HUES48 (cell line): ENCODE results near the gene AP1S2.

Source experiments
- H3K27ac ChIP-seq: one replicate; pipeline ENCODE4 v1.7.0; 2013; ENCODE audit warnings: low read depth, low read length, inconsistent platforms
- H3K27me3 ChIP-seq: 2 replicates; pipeline ENCODE4 v1.6.1; 2013; ENCODE audit warnings: mild to moderate bottlenecking, low read length; ENCODE audit not compliant: control insufficient read depth, insufficient read depth
- H3K36me3 ChIP-seq: 2 replicates; pipeline ENCODE4 v1.6.1; 2013; ENCODE audit warnings: low read length; ENCODE audit not compliant: control insufficient read depth, insufficient read depth
- H3K4me1 ChIP-seq: 2 replicates; pipeline ENCODE4 v1.6.1; 2013; ENCODE audit warnings: mild to moderate bottlenecking, low read length; ENCODE audit not compliant: control insufficient read depth, insufficient read depth
- H3K4me3 ChIP-seq: 2 replicates; pipeline ENCODE4 v1.5.1; 2013; ENCODE audit warnings: mild to moderate bottlenecking, low read depth, low read length
- H3K9ac ChIP-seq: 2 replicates; pipeline ENCODE4 v1.6.1; 2013; ENCODE audit warnings: mild to moderate bottlenecking, low read depth, low read length, moderate library complexity
- H3K9me3 ChIP-seq: 2 replicates; pipeline ENCODE4 v1.6.1; 2013; ENCODE audit warnings: low read length; ENCODE audit not compliant: control insufficient read depth, insufficient read depth

AP1S2 gene

GRCh38 chrX:15812192-15812938, 42.2 kb downstream of the AP1S2 start:
- Histone ChIP-seq H3K27ac (no peak overlapping the region), H3K27me3 (no peaks in the 10 kb centered on the region), H3K36me3 (peaks cover 79% of the 10 kb centered on the region), H3K4me1 (peaks cover 19% of the 10 kb centered on the region), H3K4me3 (no peak overlapping the region), H3K9me3 (no peaks in the 10 kb centered on the region), H3K9ac (no peak overlapping the region)

DNA sequence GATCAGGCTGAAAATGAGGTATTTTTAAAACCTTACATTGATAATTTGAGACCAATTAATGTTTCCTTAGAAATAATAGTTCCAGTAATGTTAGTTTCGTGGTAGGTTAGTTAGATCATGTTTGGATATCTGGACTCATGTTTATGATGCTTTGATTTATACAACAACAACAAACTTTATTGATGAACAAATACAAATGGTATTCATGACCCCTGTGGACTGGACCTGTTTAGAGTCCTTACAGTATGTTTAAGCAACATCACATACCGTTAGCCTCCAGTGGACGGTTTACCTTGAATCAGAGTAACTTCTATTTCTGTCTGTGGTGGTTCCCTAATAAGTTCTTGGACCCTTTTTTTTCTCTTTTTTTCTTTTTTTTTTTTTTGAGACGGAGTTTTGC, 46.4 kb downstream of the AP1S2 start:
- Histone ChIP-seq H3K27ac (no peak overlapping the region), H3K9ac (no peak overlapping the region), H3K36me3 (peaks cover 76% of the 10 kb centered on the region), H3K4me3 (no peak overlapping the region), H3K4me1 (no peaks in the 10 kb centered on the region), H3K9me3 (no peaks in the 10 kb centered on the region), H3K27me3 (no peaks in the 10 kb centered on the region)

GRCh38 chrX:15804563-15804962, 50.0 kb downstream of the AP1S2 start:
- Histone ChIP-seq H3K9ac (no peak overlapping the region), H3K4me3 (no peak overlapping the region), H3K9me3 (no peaks in the 10 kb centered on the region), H3K36me3 (peaks cover 69% of the 10 kb centered on the region), H3K4me1 (no peaks in the 10 kb centered on the region), H3K27ac (no peak overlapping the region), H3K27me3 (no peaks in the 10 kb centered on the region)

GRCh38 chrX:15797707-15798106, 56.9 kb downstream of the AP1S2 start:
- H3K27me3 ChIP-seq = no peaks in the 10 kb centered on the region
- no peak overlapping the region for H3K9ac ChIP-seq
- H3K4me1 ChIP-seq = no peaks in the 10 kb centered on the region
- peaks cover 56% of the 10 kb centered on the region for H3K36me3 ChIP-seq
- H3K4me3 ChIP-seq = no peak overlapping the region
- no peaks in the 10 kb centered on the region for H3K9me3 ChIP-seq
- H3K27ac ChIP-seq = no peak overlapping the region

GRCh38 chrX:15790769-15791290, 63.8 kb downstream of the AP1S2 start:
- H3K4me3 ChIP-seq = peak overlapping the region; percentile 82
- H3K27ac ChIP-seq = peak overlapping the region; percentile 67
- H3K36me3 ChIP-seq = peaks cover 26% of the 10 kb centered on the region
- H3K9ac ChIP-seq = peak overlapping the region; percentile 47
- no peaks in the 10 kb centered on the region for H3K9me3 ChIP-seq
- peaks cover 11% of the 10 kb centered on the region for H3K4me1 ChIP-seq
- H3K27me3 ChIP-seq = no peaks in the 10 kb centered on the region

DNA sequence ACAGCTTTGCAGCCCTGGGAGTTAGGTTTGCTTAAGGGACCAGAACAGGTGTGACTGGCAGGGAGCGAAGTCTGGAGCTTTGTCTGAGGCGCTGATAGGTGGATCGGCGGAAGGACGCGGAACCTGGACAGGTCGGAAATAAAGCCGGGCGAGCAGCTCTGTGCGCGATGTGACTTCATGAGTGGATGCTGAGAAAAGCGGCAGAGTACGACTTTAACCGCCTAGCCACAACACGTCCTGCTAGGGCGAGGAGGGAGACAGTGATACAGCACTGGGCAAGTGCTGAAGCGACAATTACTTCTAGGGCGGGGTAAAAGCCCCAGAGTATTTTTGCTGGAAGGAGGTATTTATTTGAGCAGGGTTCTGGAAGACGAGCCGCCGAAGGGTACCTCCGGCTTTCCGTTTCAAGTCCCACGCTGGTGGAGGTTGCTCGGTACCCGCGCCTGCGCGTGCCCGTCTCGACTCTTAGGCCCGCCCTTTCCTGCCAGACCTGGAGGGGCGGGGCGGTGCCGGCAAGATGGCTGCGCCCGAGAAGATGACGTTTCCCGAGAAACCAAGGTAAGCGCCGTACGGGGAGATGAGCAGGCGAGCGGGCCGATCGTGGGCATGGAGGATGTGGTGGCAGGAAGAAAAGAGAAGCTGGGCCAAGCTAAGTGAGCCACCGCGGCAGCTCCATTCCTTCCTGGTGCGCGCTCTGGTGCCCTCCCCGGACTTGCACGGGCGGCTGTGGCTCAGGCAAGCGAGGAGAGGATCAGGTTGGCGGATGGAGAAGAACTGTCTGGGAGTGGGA, 64.4 kb downstream of the AP1S2 start, which contains the start of gene ZRSR2:
Gene ZRSR2, plus strand, starts transcription at position 506 of the 790 bp plus-strand sequence. Its CDS starts 12 bp downstream, at position 518.
- Histone ChIP-seq H3K27me3 (no peaks in the 10 kb centered on the region), H3K9me3 (no peaks in the 10 kb centered on the region), H3K4me3 (peak within 1 kb of the TSS; percentile 82), H3K36me3 (peaks cover 26% of the 10 kb centered on the region), H3K27ac (peak within 1 kb of the TSS; percentile 67), H3K4me1 (peaks cover 11% of the 10 kb centered on the region), H3K9ac (peak within 1 kb of the TSS; percentile 47)

DNA sequence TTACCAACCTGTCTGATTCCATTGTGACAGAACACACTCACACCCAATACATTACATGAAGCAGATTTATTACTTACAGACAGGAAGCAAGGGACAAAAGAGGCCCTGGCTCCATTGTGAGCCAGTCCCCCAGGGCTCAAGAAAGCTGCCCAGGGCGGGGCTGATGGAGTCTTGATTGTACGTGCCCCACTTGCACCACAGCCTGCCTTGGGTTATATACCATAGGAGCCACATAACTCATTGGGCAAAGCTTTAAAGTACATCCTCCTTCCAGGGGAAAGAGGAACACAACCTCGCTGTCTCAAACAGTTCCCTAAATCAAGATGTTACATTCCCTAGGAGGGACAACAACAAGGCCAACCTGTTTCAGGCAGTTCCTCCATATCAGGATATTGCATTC, 67.7 kb downstream of the AP1S2 start:
- H3K27me3 ChIP-seq = no peaks in the 10 kb centered on the region
- no peak overlapping the region for H3K4me3 ChIP-seq
- no peak overlapping the region for H3K9ac ChIP-seq
- peaks cover 11% of the 10 kb centered on the region for H3K4me1 ChIP-seq
- no peak overlapping the region for H3K27ac ChIP-seq
- H3K36me3 ChIP-seq = peaks cover 12% of the 10 kb centered on the region
- H3K9me3 ChIP-seq = no peaks in the 10 kb centered on the region

GRCh38 chrX:15785176-15785750, 69.3 kb downstream of the AP1S2 start:
- no peaks in the 10 kb centered on the region for H3K27me3 ChIP-seq
- peaks cover 11% of the 10 kb centered on the region for H3K4me1 ChIP-seq
- no peaks in the 10 kb centered on the region for H3K9me3 ChIP-seq
- H3K27ac ChIP-seq = no peak overlapping the region
- peaks cover 12% of the 10 kb centered on the region for H3K36me3 ChIP-seq
- no peak overlapping the region for H3K4me3 ChIP-seq
- H3K9ac ChIP-seq = no peak overlapping the region

DNA sequence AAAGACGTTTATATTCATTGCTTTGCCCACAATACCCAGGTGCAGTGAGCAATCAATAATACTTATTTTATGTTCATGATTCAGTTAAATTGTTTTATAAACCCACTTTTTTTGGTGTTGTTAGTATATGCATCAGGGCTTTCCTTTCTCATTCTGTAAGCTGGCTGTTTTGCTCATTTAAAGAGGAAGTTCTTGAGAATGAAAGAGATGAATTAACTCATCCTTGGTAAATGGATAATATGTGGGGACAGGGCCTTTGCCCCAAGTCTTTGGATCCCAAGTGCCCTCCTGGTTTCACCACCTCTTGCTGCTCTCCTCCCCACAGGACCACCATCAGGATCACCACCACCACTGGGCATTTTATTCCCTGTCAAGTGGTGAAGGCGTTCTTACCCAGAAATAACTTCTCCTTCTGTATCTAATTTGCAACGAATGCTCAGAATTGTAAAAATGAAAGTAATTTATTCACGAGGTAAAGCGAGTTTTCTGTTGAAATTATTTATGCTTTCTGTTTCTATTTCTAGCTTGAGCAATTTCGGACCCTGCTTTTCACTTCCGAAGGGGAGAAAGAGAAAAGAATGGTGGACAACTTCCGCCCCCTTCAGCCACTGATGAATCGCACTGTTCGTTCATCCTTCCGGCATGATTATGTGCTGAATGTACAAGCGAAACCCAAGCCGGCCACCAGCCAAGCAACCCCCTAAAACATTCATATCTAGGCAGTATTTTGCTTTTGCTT, 72.5 kb downstream of the AP1S2 start:
- H3K36me3 ChIP-seq = peaks cover 22% of the 10 kb centered on the region
- no peak overlapping the region for H3K9ac ChIP-seq
- no peak overlapping the region for H3K4me3 ChIP-seq
- H3K4me1 ChIP-seq = no peaks in the 10 kb centered on the region
- no peaks in the 10 kb centered on the region for H3K27me3 ChIP-seq
- H3K9me3 ChIP-seq = no peaks in the 10 kb centered on the region
- H3K27ac ChIP-seq = no peak overlapping the region
